GM21381 (cell line): ENCODE results near the gene GRIK5.
A peak's percentile ranks its signal among the peaks of the same experiment; 100 is the strongest.

Experiments used
- ATAC-seq: cut with Tn5 transposase; IDR thresholded peaks from one replicate; pipeline ENCODE4 v1.9.1; 2021; ENCODE audit warnings: mild to moderate bottlenecking, moderate library complexity; ENCODE audit not compliant: unreplicated experiment

The GRIK5 gene

DNA sequence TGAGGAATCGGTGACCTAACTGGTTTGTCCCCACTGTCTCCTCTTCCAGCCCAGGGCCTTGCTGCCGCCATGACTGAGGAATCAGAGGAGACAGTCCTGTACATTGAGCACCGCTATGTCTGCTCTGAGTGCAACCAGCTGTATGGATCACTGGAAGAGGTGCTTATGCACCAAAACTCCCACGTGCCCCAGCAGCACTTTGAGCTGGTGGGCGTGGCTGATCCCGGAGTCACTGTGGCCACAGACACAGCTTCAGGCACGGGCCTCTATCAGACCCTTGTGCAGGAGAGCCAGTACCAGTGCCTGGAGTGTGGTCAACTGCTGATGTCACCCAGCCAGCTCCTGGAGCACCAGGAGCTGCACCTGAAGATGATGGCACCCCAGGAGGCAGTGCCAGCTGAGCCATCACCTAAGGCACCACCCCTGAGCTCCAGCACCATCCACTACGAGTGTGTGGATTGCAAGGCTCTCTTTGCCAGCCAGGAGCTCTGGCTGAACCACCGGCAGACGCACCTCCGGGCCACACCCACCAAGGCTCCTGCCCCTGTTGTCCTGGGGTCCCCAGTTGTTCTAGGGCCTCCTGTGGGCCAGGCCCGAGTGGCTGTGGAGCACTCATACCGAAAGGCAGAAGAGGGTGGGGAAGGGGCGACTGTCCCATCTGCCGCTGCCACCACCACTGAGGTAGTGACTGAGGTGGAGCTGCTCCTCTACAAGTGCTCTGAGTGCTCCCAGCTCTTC is 8.7 kb upstream of the GRIK5 start:
- ATAC-seq: no peak

DNA sequence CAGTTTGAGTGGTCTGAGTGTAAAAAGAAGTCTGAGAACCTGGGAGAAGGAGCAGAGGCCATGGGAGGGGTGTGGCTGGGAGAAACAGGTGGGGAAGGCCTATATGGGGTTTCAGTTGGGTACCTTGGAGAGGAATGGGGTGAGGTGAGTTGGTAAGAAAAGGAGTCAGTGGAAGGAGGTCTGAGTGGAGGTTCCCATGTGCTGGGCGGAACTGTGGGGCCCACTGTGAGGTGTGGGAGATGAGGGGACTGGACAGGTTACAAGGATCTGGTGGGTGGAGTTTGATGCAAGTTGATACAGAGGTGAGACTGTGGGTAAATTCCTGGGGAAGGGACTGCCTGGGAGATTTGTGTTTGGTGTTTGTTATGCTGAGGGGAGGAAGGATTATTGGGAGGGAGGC is 8.1 kb upstream of the GRIK5 start:
- no peak for ATAC-seq

DNA sequence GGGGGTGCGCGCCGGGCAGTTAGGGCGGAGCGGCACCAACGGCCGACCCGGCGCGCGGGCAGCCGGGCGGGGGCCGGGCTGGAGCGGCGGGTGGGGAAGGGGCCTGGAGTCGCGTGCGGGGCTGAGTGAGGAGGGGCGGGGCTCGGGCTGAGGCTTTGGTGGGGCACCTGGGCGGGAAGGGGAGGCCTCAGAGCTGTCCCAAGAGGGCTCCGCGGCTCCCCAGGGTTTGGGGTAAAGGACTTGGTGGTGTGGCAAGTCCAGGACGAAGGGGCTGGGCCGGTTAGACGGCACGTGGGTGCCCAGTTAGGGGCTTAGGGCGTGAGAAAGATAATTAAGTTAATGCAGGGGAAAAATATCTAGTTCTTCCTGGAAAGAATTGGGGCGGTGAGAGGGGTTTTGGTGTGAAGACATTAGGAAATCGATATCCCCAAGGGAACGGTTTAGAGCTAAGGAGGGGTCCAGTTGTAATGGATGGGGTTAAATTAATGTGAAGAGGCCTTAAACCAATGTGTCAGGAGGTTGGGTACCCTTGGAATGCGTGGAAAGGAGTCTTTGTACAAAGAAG is 6.5 kb upstream of the GRIK5 start:
- no peak for ATAC-seq

- peak; percentile 93 for ATAC-seq
These were observed 5.8 kb upstream of the GRIK5 start, which contains the start of gene ZNF574 for GRCh38 chr19:42075616-42076379. Gene ZNF574, plus strand, starts transcription at chr19:42076166. Its CDS starts 2,441 bp downstream, at chr19:42078607.

DNA sequence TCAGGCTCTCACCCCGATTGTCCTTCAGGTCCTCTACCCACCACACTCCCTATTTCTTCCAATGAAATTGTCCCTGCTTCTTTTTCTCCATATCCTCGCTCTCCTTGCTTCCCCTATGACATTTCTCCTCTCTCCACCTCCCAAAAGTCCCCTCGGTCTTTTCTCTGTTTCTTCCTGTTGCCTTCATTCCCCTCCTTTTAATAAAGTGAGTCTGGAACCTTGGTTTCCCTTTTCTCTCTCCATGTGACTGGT is 5.3 kb upstream of the GRIK5 start:
- ATAC-seq: no peak

GRCh38 chr19:42074513-42075363 is 4.7 kb upstream of the GRIK5 start:
- no peak for ATAC-seq

DNA sequence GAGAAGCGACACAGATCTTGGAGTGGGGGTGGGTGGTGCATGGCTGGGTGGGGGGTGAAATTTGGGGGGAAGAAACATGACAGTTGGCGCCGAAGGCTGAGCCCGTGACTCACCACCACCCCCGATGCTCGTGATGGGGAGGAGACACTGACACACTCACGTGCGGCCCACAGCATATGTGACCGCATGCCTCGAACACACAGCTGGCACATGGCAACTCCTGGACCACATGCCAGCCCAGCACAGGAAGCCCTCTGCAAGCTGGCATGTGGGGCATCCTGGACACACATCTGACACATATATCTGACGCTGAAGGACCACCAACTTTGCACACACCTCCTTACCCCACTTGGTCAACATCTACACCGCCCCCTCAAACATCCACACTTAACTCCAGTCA is 1.2 kb upstream of the GRIK5 start:
- no peak for ATAC-seq

- ATAC-seq: no peak
These were observed 1.0 kb downstream of the GRIK5 start for GRCh38 chr19:42068756-42069571.

GRCh38 chr19:42068361-42068755 is 1.6 kb downstream of the GRIK5 start:
- no peak for ATAC-seq

DNA sequence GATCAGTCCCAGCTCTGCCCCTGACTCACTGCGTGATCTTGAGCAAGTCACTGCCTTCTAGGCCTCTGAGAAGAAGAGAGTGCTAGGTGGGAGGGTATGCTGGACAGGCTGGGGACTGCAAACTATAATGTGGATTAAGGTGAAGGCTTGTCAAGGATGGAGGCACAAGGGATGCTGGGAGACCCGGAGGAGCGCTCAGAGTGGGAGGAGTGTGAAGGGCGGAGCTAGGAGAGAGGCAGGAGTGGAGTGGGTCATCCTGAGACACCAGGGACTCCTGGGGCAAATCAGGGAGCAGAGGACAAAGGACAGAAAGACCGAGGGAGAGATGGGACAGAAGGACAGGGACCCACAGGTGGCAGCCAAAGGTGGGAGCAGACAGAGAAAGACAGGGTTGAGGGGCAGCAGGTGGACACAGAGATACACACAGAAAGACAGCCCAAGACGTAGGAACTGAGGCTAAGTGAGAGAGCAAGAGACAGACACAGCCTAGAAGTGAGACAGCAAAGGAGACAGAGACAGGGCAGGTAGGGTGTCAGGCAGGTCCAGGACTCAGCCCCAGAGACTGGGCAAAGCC is 2.6 kb downstream of the GRIK5 start:
- no peak for ATAC-seq

DNA sequence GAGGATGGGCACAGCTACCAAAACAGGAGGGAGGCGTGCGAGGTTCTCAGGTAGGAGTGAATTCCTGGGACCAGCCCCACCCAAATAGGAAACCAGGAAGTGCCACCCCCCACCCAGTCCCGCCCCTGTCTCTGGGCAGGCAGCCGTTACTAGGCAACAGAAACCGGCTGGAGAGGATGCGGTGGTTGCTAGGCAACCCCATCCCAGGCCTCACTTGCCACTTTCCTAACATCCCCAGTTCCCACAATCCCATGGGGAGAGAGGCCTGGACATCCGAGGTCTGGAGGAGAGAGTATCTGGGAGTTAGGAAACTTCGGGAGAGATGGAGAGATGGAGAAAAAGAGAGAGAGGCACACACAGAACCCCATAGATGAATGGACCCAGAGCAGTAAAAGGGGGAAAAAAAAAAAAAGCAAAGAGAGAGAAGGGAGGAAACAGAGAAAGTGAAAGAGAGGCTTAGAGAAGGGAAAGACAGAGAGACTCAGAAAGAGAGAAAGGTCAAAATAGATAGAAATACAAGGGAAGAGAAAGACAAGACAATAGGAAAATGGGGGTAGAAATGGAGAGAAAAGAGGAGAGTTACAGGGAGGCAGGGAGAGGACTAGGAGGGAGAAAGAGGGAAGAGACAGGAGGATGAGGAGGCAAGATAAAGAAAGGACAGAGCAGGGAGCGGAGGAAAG is 3.8 kb downstream of the GRIK5 start:
- ATAC-seq: no peak

GRCh38 chr19:42065511-42065910 is 4.5 kb downstream of the GRIK5 start:
- ATAC-seq: no peak

DNA sequence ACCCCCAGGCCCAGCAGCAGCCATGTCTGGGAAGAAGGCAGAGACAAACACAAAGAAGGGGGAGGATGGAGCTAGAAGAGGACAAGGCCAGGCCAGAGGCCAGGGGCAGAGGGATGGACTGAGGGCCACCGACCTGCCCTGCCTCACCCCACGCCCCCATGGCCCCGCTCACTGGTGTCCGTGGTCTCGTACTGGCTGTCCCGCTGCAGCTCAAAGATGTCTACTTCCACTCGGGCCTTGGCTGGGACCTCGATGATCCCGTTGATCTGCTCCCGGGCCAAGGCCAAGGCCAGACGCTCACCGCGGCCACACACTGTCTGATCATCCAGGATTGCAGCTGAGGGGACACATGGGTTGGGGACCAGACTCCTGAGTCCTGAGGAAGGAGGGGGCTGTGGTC is 5.0 kb downstream of the GRIK5 start:
- ATAC-seq: no peak

DNA sequence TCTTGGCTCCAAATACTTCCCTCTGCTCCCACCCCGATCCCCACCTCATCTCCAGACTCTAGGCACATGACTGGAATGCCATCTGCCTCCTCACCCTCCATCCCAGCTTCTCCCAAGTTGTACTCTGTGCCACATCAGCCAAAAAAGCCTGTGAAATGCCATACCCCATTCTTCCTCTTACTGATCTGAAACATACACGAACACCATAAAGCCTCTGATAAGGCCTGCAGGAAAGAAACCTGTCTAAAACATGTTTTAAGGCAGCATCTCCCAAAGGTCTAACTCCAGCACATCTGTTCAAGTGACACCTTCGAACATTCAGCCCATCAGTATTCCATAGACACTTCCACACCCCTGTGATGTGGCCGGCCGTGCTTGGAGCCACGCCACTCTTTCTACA is 5.6 kb downstream of the GRIK5 start:
- ATAC-seq: no peak

GRCh38 chr19:42062381-42062780 is 7.6 kb downstream of the GRIK5 start:
- no peak for ATAC-seq

DNA sequence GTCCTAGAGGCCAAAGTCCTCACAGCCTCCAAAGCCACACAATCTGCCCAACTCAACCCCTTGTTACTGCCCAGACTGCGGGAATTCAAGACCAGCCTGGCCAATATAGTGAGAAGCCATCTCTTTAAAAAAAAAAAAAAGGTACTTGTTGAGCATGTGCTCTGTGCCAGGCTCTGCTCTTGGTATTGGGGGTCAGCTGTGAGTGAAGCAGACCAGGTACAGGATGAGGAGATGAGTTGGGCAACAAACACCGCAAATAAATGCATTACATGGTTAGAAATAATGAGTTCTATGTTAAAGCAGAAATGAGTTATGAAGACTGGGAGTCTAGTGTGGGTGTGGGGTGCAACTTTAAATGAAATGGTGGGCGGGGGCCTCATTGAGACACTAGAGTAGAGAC is 9.9 kb downstream of the GRIK5 start:
- ATAC-seq: no peak

DNA sequence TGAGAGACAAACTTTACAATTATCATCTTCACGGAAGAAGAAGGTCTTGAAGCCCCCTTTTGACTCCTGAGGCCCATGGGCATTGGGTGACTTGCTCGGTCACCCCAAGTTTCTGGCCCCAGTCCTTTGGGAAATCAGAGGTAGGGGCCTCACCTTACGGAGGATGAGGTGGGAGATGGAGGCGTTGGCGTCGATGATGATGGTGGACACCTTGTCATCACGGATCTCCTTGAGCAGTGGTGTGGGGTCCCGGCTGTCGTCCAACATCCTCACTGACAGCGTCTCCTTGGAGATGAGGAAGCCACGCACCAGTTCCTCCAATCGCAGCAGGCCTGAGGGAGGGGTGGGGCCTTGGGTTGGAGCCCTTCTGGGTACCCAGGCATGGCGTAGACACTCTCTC is 10.8 kb downstream of the GRIK5 start:
- ATAC-seq: no peak

GRCh38 chr19:42057846-42058245 is 12.2 kb downstream of the GRIK5 start:
- ATAC-seq: no peak

GRCh38 chr19:42054205-42054604 is 15.8 kb downstream of the GRIK5 start:
- no peak for ATAC-seq
